ENCODE results near the gene GPS2. TPM values are rescaled to one million over a fixed set of nuclear protein-coding genes. Genes with fewer than 3 reads are reported as not detected.

GPS2 gene
- total and polyA plus RNA-seq, 2 of the 4 experiments (the other 2 are of a cell fraction), result 36.2 to 50.9 TPM

DNA sequence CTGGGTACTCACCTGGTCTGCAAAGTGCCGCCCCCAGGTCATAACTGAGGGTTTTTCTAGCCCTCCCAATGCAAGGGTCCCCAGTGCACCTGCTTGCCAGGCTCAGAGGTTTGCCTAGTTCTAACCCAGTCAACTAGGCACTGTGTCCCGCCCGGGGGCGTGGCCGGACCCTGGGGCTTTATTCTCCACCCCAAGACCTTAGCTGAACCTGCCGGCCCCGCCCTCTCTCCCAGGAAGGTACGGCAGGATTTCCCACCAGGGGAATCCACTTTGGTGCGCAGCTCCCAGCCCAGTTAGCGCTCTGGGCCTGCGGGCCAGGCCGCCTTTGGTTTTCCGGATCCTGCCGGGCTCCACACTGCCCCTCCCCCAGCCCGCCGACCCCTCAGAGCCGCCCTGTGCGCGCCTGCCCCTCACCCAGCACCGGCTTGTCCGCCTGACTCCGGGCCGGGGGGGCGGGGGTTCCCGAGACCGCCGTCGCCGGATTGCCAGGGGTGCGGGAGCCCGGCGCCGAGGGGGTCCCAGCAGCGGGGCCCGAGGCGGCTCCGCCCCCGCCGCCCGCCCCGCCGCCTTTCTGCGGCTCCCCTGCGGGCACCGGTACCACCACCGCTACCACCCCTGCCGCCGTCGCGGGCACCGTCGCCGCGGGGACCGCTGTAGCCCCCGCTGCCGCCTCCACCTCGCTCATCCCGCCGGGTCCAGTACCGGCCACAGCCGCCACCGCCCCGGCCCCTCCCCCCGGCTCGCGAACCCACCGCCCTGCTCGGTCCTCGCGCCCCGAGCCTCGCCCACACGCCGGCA is 21.1 kb downstream of the GPS2 start (continued):
- TF ChIP-seq RCOR1 (IDR thresholded peaks at IDR 0.05; ENCODE audit: insufficient replicate concordance, low read length), result no peak

DNA sequence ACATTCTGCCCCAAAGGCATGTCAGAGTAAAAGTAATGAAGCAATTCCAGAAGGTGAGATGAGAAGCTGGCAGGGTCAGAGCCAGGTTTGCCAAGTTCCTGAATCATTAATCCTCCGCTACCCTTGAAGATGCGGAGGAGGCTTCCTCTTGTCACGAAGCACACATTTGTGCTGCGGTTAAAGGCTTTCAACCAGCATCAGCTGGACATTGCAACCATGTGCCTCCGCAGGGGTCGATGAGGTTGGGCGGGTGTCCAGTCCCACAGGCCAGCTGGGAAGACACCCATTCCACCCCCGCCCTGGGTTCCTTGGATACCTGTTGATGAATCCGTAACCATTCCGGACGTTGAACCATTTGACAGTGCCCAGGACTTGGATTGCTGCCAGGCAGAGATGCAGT is 22.0 kb downstream of the GPS2 start:
- Histone ChIP-seq H4K91ac (ENCODE audit: insufficient read depth, low read depth, low read length) (no peak overlapping the region), H3K4me3 (ENCODE audit: insufficient read depth, low read depth, low read length) (no peak overlapping the region), H3K27me3 (ENCODE audit: control insufficient read depth, insufficient read depth, low read length) (peaks cover 62% of the 10 kb centered on the region), H2AK5ac (ENCODE audit: low read depth, low read length) (no peak overlapping the region), H2BK15ac (ENCODE audit: low read depth, low read length) (no peak overlapping the region), H3K9me3 (ENCODE audit: control insufficient read depth, insufficient read depth, low read length) (no peaks in the 10 kb centered on the region; the same call in 1 of the 2 replicates), H3K4me1 (ENCODE audit: control insufficient read depth, insufficient read depth, low read length) (peaks cover 3% of the 10 kb centered on the region), H4K8ac (ENCODE audit: low read depth in 2 of 2, low read length in 2 of 2) (no peak overlapping the region), H4K5ac (ENCODE audit: low read depth, low read length) (no peak overlapping the region), H3K36me3 (ENCODE audit: control insufficient read depth, insufficient read depth, low read length) (no peaks in the 10 kb centered on the region), H2BK120ac (ENCODE audit: low read depth, low read length) (no peak overlapping the region), H2AK9ac (replicated peaks; ENCODE audit: low read depth, low read length, poor library complexity) (no peak overlapping the region), H3K14ac (replicated peaks; ENCODE audit: low read depth, low read length) (no peak overlapping the region), H3K4ac (ENCODE audit: low read depth, low read length) (no peak overlapping the region), H2AFZ (replicated peaks; ENCODE audit: low read length, poor library complexity) (no peak overlapping the region), H3K27ac (ENCODE audit: insufficient read depth, low read length) (no peak overlapping the region), H2BK20ac (ENCODE audit: low read depth, low read length) (no peak overlapping the region), H4K20me1 (ENCODE audit: insufficient read depth, low read length) (0 out of 2 replicates have a peak, but pooled peaks cover 3% of the 10 kb centered on the region), H3K23ac (ENCODE audit: low read depth, low read length) (no peak overlapping the region), H2BK5ac (ENCODE audit: low read depth, low read length, poor library complexity, severe bottlenecking) (no peak overlapping the region), H3K56ac (ENCODE audit: extremely low read depth, insufficient read depth, low read length) (no peak overlapping the region), H3K9ac (ENCODE audit: low read depth, low read length) (no peak overlapping the region), H3K9me1 (ENCODE audit: insufficient read depth, low read length) (no peaks in the 10 kb centered on the region; the same call in 1 of the 2 replicates), H3K4me2 (ENCODE audit: low read depth, low read length) (no peak overlapping the region), H3K18ac (ENCODE audit: low read depth, low read length) (no peak overlapping the region), H3K79me1 (ENCODE audit: low read depth in 1 of 2, low read length in 2 of 2) (no peaks in the 10 kb centered on the region)
- intact Hi-C loops (cut with micrococcal nuclease), result no loop called here
- BruUV-seq (replicated peaks), result no TSS peak
- 94% methylated on average over 9 of the region's 11 CpGs; no CpG with 5 or more reads in 1 of the 2 experiments for WGBS, 2 experiments (ENCODE audit: extremely low coverage in 2 of 2, insufficient read length in 1 of 2)
- POLR2A ChIA-PET (ENCODE audit: unreplicated experiment), result no interaction called here
- dilution Hi-C loops (cut with HindIII; ENCODE audit: low sequenced_read_pairs, unreplicated experiment), result no loop called here
- in situ Hi-C loops (cut with MboI; ENCODE audit: low sequenced_read_pairs), result no loop called here
- ATAC-seq (ENCODE audit: low read depth) (no peak), DNase-seq (no peak)
- CTCF ChIA-PET, result no interaction called here
- TF ChIP-seq BHLHE40 (IDR thresholded peaks at IDR 0.05; ENCODE audit: low read depth, low read length) (no peak), MAFK (IDR thresholded peaks at IDR 0.05; ENCODE audit: low read depth, low read length) (no peak), CEBPB (IDR thresholded peaks at IDR 0.05; ENCODE audit: low read depth, low read length) (no peak), FOS (IDR thresholded peaks at IDR 0.05; ENCODE audit: low read depth, low read length) (no peak), SMC3 (IDR thresholded peaks at IDR 0.05; ENCODE audit: low read depth, low read length) (no peak), NFE2L2 (IDR thresholded peaks at IDR 0.05; ENCODE audit: low read depth, low read length) (no peak), POLR2A (IDR thresholded peaks at IDR 0.05; ENCODE audit: low read depth, low read length) (no peak), RCOR1 (IDR thresholded peaks at IDR 0.05; ENCODE audit: insufficient replicate concordance, low read length) (no peak), RAD21 (IDR thresholded peaks at IDR 0.05; ENCODE audit: low read length) (no peak), MAZ (IDR thresholded peaks at IDR 0.05; ENCODE audit: borderline replicate concordance, low read depth, low read length) (no peak), CHD1 (IDR thresholded peaks at IDR 0.05; ENCODE audit: low read depth, low read length) (no peak)
- TF ChIP-seq, protein P1, sequence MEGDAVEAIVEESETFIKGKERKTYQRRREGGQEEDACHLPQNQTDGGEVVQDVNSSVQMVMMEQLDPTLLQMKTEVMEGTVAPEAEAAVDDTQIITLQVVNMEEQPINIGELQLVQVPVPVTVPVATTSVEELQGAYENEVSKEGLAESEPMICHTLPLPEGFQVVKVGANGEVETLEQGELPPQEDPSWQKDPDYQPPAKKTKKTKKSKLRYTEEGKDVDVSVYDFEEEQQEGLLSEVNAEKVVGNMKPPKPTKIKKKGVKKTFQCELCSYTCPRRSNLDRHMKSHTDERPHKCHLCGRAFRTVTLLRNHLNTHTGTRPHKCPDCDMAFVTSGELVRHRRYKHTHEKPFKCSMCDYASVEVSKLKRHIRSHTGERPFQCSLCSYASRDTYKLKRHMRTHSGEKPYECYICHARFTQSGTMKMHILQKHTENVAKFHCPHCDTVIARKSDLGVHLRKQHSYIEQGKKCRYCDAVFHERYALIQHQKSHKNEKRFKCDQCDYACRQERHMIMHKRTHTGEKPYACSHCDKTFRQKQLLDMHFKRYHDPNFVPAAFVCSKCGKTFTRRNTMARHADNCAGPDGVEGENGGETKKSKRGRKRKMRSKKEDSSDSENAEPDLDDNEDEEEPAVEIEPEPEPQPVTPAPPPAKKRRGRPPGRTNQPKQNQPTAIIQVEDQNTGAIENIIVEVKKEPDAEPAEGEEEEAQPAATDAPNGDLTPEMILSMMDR (conservative IDR thresholded peaks at IDR 0.05; ENCODE audit: low read depth, low read length), result no peak
- TF ChIP-seq, protein P2, sequence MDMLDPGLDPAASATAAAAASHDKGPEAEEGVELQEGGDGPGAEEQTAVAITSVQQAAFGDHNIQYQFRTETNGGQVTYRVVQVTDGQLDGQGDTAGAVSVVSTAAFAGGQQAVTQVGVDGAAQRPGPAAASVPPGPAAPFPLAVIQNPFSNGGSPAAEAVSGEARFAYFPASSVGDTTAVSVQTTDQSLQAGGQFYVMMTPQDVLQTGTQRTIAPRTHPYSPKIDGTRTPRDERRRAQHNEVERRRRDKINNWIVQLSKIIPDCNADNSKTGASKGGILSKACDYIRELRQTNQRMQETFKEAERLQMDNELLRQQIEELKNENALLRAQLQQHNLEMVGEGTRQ (IDR thresholded peaks at IDR 0.05; ENCODE audit: low read depth, low read length), result no peak

All from IMR-90 (cell line).